B cell (primary cell): ENCODE measurements around the gene AIF1. TPM values are rescaled to one million over a fixed set of nuclear protein-coding genes. Genes with fewer than 3 reads are reported as not detected.
A peak's percentile ranks its signal among the peaks of the same experiment; 100 is the strongest.

Experiments used
- ATAC-seq: fragments of 200-7000 bp; cut with Tn5 transposase; one replicate; pipeline ENCODE4 v1.10.0; 2021; ENCODE audit warnings: low read depth, mild to moderate bottlenecking, moderate number of reproducible peaks, moderate library complexity
- CTCF ChIA-PET: fragments of 350-600 bp; sonication (Branson Sonifier 250); formaldehyde crosslinking; loops from one replicate; lab custom pipeline; 2021; ENCODE audit warnings: antibody characterized with exemption, inconsistent platforms; lab: Charles Lee
- POLR2A ChIA-PET: fragments of 350-600 bp; sonication (Branson Sonifier 250); formaldehyde crosslinking; loops from one replicate; lab custom pipeline; 2021; ENCODE audit warnings: antibody characterized with exemption; lab: Charles Lee
- DNase-seq: peaks from one replicate; pipeline ENCODE4 v3.0.0; 2013
- H2AFZ ChIP-seq: 2 replicates; pipeline ENCODE4 v1.6.1; 2012; ENCODE audit warnings: mild to moderate bottlenecking, low read depth, low read length; ENCODE audit not compliant: insufficient read depth, poor library complexity, severe bottlenecking
- H3K27ac ChIP-seq, 2 donors: 1 replicate in 1 of 2; 2 replicates in 1 of 2; pipeline ENCODE4 v1.5.1; 2012 to 2013; ENCODE audit warnings: low read length in 2 of 2, mild to moderate bottlenecking in 2 of 2, moderate library complexity in 1 of 2
- H3K27me3 ChIP-seq, 4 experiments: fragments of 200-600 bp in 1 of 4; sonication (generic) in 1 of 4; replicated peaks in 1 of 4; 1 replicate in 2 of 4; 2 replicates in 2 of 4; pipeline versions ENCODE4 v1.6.1 to v1.7.0; 2013 to 2016; ENCODE audit warnings: low read length in 3 of 4, mild to moderate bottlenecking in 2 of 4, mixed read lengths in 1 of 4, moderate library complexity in 1 of 4; ENCODE audit not compliant: insufficient read depth in 4 of 4, control insufficient read depth in 3 of 4; ENCODE audit errors: control extremely low read depth in 1 of 4
- H3K36me3 ChIP-seq, 2 experiments: replicated peaks in 1 of 2; 1 replicate in 1 of 2; 2 replicates in 1 of 2; pipeline versions ENCODE4 v1.6.1 to v1.7.1; 2013; ENCODE audit warnings: low read length in 1 of 2; ENCODE audit not compliant: insufficient read depth in 2 of 2, control insufficient read depth in 1 of 2; ENCODE audit errors: control extremely low read depth in 1 of 2, extremely low read depth in 1 of 2
- H3K4me1 ChIP-seq, 2 donors: fragments of 200-600 bp in 1 of 2; sonication (generic) in 1 of 2; 1 replicate in 1 of 2; 2 replicates in 1 of 2; pipeline versions ENCODE4 v1.5.1 to v1.6.1; 2013 to 2017; ENCODE audit warnings: low read length in 2 of 2; ENCODE audit not compliant: control insufficient read depth in 2 of 2, insufficient read depth in 2 of 2
- H3K4me2 ChIP-seq: replicated peaks from 2 replicates; pipeline ENCODE3; 2012; ENCODE audit warnings: mild to moderate bottlenecking, low read depth, low read length; ENCODE audit not compliant: poor library complexity, severe bottlenecking
- H3K4me3 ChIP-seq, 5 experiments: fragments of 200-600 bp in 1 of 5; sonication (generic) in 1 of 5; 1 replicate in 3 of 5; 2 replicates in 2 of 5; pipeline versions ENCODE4 v1.5.1 to v1.7.0; 2011 to 2016; ENCODE audit warnings: low read length in 4 of 5, mild to moderate bottlenecking in 4 of 5, low read depth in 2 of 5, control low read depth in 1 of 5, moderate library complexity in 1 of 5; ENCODE audit not compliant: insufficient read depth in 1 of 5; ENCODE audit errors: control extremely low read depth in 1 of 5, extremely low read depth in 1 of 5
- H3K79me2 ChIP-seq: fragments of 200-600 bp; sonication (generic); one replicate; pipeline ENCODE4 v1.6.0; 2016; ENCODE audit warnings: low read length; ENCODE audit not compliant: control insufficient read depth, insufficient read depth
- H3K9ac ChIP-seq: fragments of 200-600 bp; sonication (generic); 2 replicates; pipeline ENCODE4 v1.6.1; 2017; ENCODE audit warnings: mild to moderate bottlenecking, low read length, moderate library complexity
- H3K9me3 ChIP-seq, 3 donors: one replicate each; pipeline versions ENCODE4 v1.6.1 to v1.7.1; 2013; ENCODE audit warnings: low read length in 2 of 3; ENCODE audit not compliant: control insufficient read depth in 2 of 3, insufficient read depth in 1 of 3; ENCODE audit errors: control extremely low read depth in 1 of 3
- H4K20me1 ChIP-seq: 2 replicates; pipeline ENCODE4 v1.6.0; 2012; ENCODE audit warnings: mild to moderate bottlenecking, low read length; ENCODE audit not compliant: insufficient read depth, control insufficient read depth, poor library complexity, severe bottlenecking
- H3K27ac Mint-ChIP-seq: one replicate; pipeline ENCODE4 v1.8.0; 2021; ENCODE audit warnings: mixed read lengths
- H3K27me3 Mint-ChIP-seq: one replicate; pipeline ENCODE4 v1.8.0; 2021; ENCODE audit warnings: mixed read lengths
- H3K4me1 Mint-ChIP-seq: one replicate; pipeline ENCODE4 v1.8.0; 2021; ENCODE audit warnings: mixed read lengths
- H3K4me3 Mint-ChIP-seq: one replicate; pipeline ENCODE4 v1.8.0; 2021; ENCODE audit warnings: mixed read lengths
- H3K9me3 Mint-ChIP-seq: one replicate; pipeline ENCODE4 v1.8.0; 2022; ENCODE audit warnings: mixed read lengths; ENCODE audit not compliant: insufficient read depth
- CTCF ChIP-seq: fragments of 200-600 bp; IDR thresholded peaks from one replicate; pipeline ENCODE4 v1.8.0; 2022; ENCODE audit warnings: antibody characterized with exemption, mild to moderate bottlenecking
- EZH2 ChIP-seq: IDR thresholded peaks from 2 replicates; pipeline ENCODE4 v1.6.1; 2012; ENCODE audit warnings: borderline replicate concordance, low read depth, mild to moderate bottlenecking, moderate library complexity, low read length; ENCODE audit not compliant: insufficient read depth, poor library complexity, severe bottlenecking
- WGBS: methylation state at CpG from one replicate; pipeline ENCODE4 v1.1.5; 2013; ENCODE audit warnings: missing lambda C conversion rate; ENCODE audit not compliant: insufficient coverage; 5-methylcytosine and 5-hydroxymethylcytosine counted together
- intact Hi-C: fragments of 100-400 bp; cut with micrococcal nuclease; formaldehyde crosslinking; loops from one replicate; pipeline ENCODE4 v1.10.0; 2022
- polyA plus RNA-seq: library from polyadenylated mRNA; depleted of rRNA; stranded (reverse); fragments of >200 nt; gene quantifications from 2 replicates; pipeline ENCODE4 v1.2.3, GENCODE V29; 2012
- total RNA-seq, 2 donors: library from RNA; stranded (reverse); fragments of 120-200 nt in 1 of 2; gene quantifications; 1 replicate in 1 of 2; 2 replicates in 1 of 2; pipeline versions ENCODE4 v1.2.3 to v1.2.4, GENCODE V29; 2013 to 2022

AIF1 gene
- total and polyA plus RNA-seq, 2 donors (not counting 1 experiment from before 2014, with no cell fraction given), result 1.3 to 7.5 TPM

- peak overlapping the region in 2 of 5 experiments; percentile 11 to 15 for H3K4me3 ChIP-seq
- H3K9me3 Mint-ChIP-seq, result no peaks in the 10 kb centered on the region
- H3K9me3 ChIP-seq, result no peaks in the 10 kb centered on the region
- H2AFZ ChIP-seq, result no peak overlapping the region
- peak overlapping the region; percentile 98 for H3K4me3 Mint-ChIP-seq
- WGBS, result 77% methylated on average over 5 of the region's 12 CpGs
- H4K20me1 ChIP-seq, result peaks cover 33% of the 10 kb centered on the region
- H3K9ac ChIP-seq, result peak overlapping the region; percentile 10
- peak overlapping the region; percentile 95 to 97 for H3K27ac ChIP-seq
- ChIA-PET POLR2A (interaction anchor here (0.5 to 42.6 kb wide), 3 partner anchors 6 to 25 kb away, joined by 6 to 1450 read pairs (median 1450); partner anchors contain the start of genes ATP6V1G2, LST1, LTA and LTB), CTCF (interaction anchor here (2.7 to 35.3 kb wide), 3 partner anchors 17 to 252 kb away, joined by 10 to 2241 read pairs (median 1108); partner anchors contain the start of genes ATP6V1G2, LST1, LTA and NCR3)
- H3K36me3 ChIP-seq, result peaks cover 2 to 41% of the 10 kb centered on the region in 2 experiments
- intact Hi-C loops, result no loop called here
- peaks cover 65 to 83% of the 10 kb centered on the region in 2 donors for H3K4me1 ChIP-seq
- ATAC-seq (no peak), DNase-seq (peak; percentile 27)
- H3K4me1 Mint-ChIP-seq, result peaks cover 83% of the 10 kb centered on the region
- H3K4me2 ChIP-seq, result peak overlapping the region; percentile 88
- H3K27ac Mint-ChIP-seq, result peak overlapping the region; percentile 99
- no peaks in the 10 kb centered on the region for H3K27me3 ChIP-seq
- TF ChIP-seq EZH2 (no peak), CTCF (no peak)
- H3K79me2 ChIP-seq, result peaks cover 89% of the 10 kb centered on the region
- H3K27me3 Mint-ChIP-seq, result no peaks in the 10 kb centered on the region
Measured at GRCh38 chr6:31578184-31579118, 36.6 kb upstream of the AIF1 start.
